Mammary epithelial cell (primary cell): ENCODE results near the gene SORCS2.

Source experiments
- CTCF ChIP-seq, 2 donors: IDR thresholded peaks in 1 of 2; conservative IDR thresholded peaks in 1 of 2; 2 replicates each; pipeline ENCODE4 v1.5.1; 2011 to 2012; ENCODE audit warnings: inconsistent platforms in 2 of 2, low read length in 2 of 2, mild to moderate bottlenecking in 2 of 2, control low read depth in 1 of 2, low read depth in 1 of 2; ENCODE audit not compliant: insufficient read depth in 1 of 2; ENCODE audit errors: extremely low read depth in 1 of 2
- EZH2 ChIP-seq: IDR thresholded peaks from 2 replicates; pipeline ENCODE4 v1.6.1; 2012; ENCODE audit warnings: low read length, inconsistent platforms, borderline replicate concordance

GRCh38 chr4:7355795-7356194 is 163.5 kb downstream of the SORCS2 start:
- TF ChIP-seq CTCF (conservative IDR thresholded peaks at IDR 0.05 in 1 of 2, IDR thresholded peaks at IDR 0.05 in 1 of 2; ENCODE audit: extremely low read depth in 1 of 2, insufficient read depth in 1 of 2, low read depth in 1 of 2, low read length in 2 of 2) (no peak), EZH2 (no peak)
